Right atrium auricular region (tissue), 2 donors: ENCODE results near the gene SLC25A23. TPM values are rescaled to one million over a fixed set of nuclear protein-coding genes. Genes with fewer than 3 reads are reported as not detected.
"Not testable (repeated sequence)": the region's sequence is repeated elsewhere in the genome, so short reads cannot be mapped to it uniquely, and the experiment has no call there.

Source experiments
- DNase-seq: peaks from one replicate; pipeline ENCODE4 v3.0.0-alpha.2; 2019; ENCODE audit warnings: low spot score
- H3K27ac ChIP-seq, 2 donors: fragments of 200-600 bp; sonication (generic); 1 replicate in 1 of 2; 2 replicates in 1 of 2; pipeline ENCODE4 v1.5.1; 2016 to 2019
- H3K27me3 ChIP-seq, 2 donors: fragments of 200-600 bp; sonication (generic); one replicate each; pipeline versions ENCODE4 v1.5.1 to v1.6.0; 2017 to 2019
- H3K36me3 ChIP-seq: fragments of 200-600 bp; sonication (generic); one replicate; pipeline ENCODE4 v1.5.1; 2016
- H3K4me1 ChIP-seq, 2 donors: fragments of 200-600 bp; sonication (generic); one replicate each; pipeline versions ENCODE4 v1.5.1 to v1.6.0; 2017 to 2019
- H3K4me3 ChIP-seq, 2 donors: fragments of 200-600 bp; sonication (generic); 1 replicate in 1 of 2; 2 replicates in 1 of 2; pipeline ENCODE4 v1.5.1; 2017 to 2019; ENCODE audit warnings: mild to moderate bottlenecking in 1 of 2, moderate library complexity in 1 of 2
- H3K9me3 ChIP-seq, 2 donors: fragments of 200-600 bp; sonication (generic); one replicate each; pipeline ENCODE4 v1.5.1; 2019
- CTCF ChIP-seq, 2 donors: fragments of 200-600 bp; sonication (generic); IDR thresholded peaks; one replicate each; pipeline ENCODE4 v1.5.1; 2019; ENCODE audit warnings: antibody characterized with exemption in 2 of 2
- total RNA-seq, 2 donors: library from RNA; depleted of rRNA; stranded (reverse); fragments of >200 nt; gene quantifications; one replicate each; pipeline ENCODE4 v1.1.0, GENCODE V29; 2016

The SLC25A23 gene
- total RNA-seq, 2 donors from 2014 or later = 88.7 to 103 TPM

GRCh38 chr19:6433663-6434062, 25.9 kb downstream of the SLC25A23 start, which contains the start of gene SLC25A41:
TSS of gene SLC25A41 (minus strand) at chr19:6433763. CDS start at chr19:6433693, 70 bp downstream.
- no peak for TF ChIP-seq CTCF (IDR thresholded peaks at IDR 0.05)
- no peak within 1 kb of the TSS for H3K4me3 ChIP-seq
- H3K4me1 ChIP-seq = no peaks in the 10 kb centered on the region
- H3K36me3 ChIP-seq = no peaks in the 10 kb centered on the region
- no peaks in the 10 kb centered on the region for H3K27me3 ChIP-seq
- no peaks in the 10 kb centered on the region for H3K9me3 ChIP-seq
- H3K27ac ChIP-seq = no peak within 1 kb of the TSS
- no peak for DNase-seq

- Histone ChIP-seq H3K27me3 (no peaks in the 10 kb centered on the region), H3K27ac (no peak overlapping the region), H3K9me3 (no peaks in the 10 kb centered on the region), H3K4me1 (no peaks in the 10 kb centered on the region), H3K4me3 (no peak overlapping the region), H3K36me3 (no peaks in the 10 kb centered on the region)
- TF ChIP-seq CTCF (IDR thresholded peaks at IDR 0.05) = no peak
- no peak for DNase-seq
These were observed 26.4 kb downstream of the SLC25A23 start for GRCh38 chr19:6433165-6433564.

- no peak for DNase-seq
- H3K36me3 ChIP-seq = no peaks in the 10 kb centered on the region
- no peaks in the 10 kb centered on the region for H3K9me3 ChIP-seq
- no peaks in the 10 kb centered on the region for H3K27me3 ChIP-seq
- no peak overlapping the region for H3K27ac ChIP-seq
- no peaks in the 10 kb centered on the region for H3K4me1 ChIP-seq
- no peak for TF ChIP-seq CTCF (IDR thresholded peaks at IDR 0.05)
- H3K4me3 ChIP-seq = no peak overlapping the region
These were observed 27.7 kb downstream of the SLC25A23 start for GRCh38 chr19:6431891-6432290.

GRCh38 chr19:6429419-6430221, 30.0 kb downstream of the SLC25A23 start:
- TF ChIP-seq CTCF (IDR thresholded peaks at IDR 0.05) = no peak
- Histone ChIP-seq H3K27ac (no peak overlapping the region), H3K4me3 (no peak overlapping the region), H3K9me3 (no peaks in the 10 kb centered on the region), H3K27me3 (no peaks in the 10 kb centered on the region), H3K4me1 (peaks cover 0 to 7% of the 10 kb centered on the region in 2 donors), H3K36me3 (no peaks in the 10 kb centered on the region)
- no peak for DNase-seq

GRCh38 chr19:6428692-6429418, 30.7 kb downstream of the SLC25A23 start:
- not testable (repeated sequence) for H3K27ac ChIP-seq, H3K36me3 ChIP-seq, H3K9me3 ChIP-seq, DNase-seq, H3K27me3 ChIP-seq, H3K4me3 ChIP-seq, H3K4me1 ChIP-seq

GRCh38 chr19:6427131-6427530, 32.5 kb downstream of the SLC25A23 start:
- Histone ChIP-seq H3K4me1 (peaks cover 0 to 26% of the 10 kb centered on the region in 2 donors), H3K27ac (no peak overlapping the region), H3K36me3 (no peaks in the 10 kb centered on the region), H3K9me3 (no peaks in the 10 kb centered on the region), H3K4me3 (no peak overlapping the region), H3K27me3 (no peaks in the 10 kb centered on the region)
- TF ChIP-seq CTCF (IDR thresholded peaks at IDR 0.05) = no peak
- DNase-seq = no peak
